GM12891 (cell line): ENCODE results near the gene GADD45B.

Source experiments
- DNase-seq: peaks from one replicate; pipeline ENCODE4 v3.0.0; 2011; ENCODE audit warnings: low spot score; ENCODE audit not compliant: insufficient read length
- FAIRE-seq: peaks from 2 replicates; lab custom pipeline; 2011; peaks lifted over from hg19 to GRCh38; lab: Jason Lieb, UNC
- PAX5 ChIP-seq: IDR thresholded peaks from 2 replicates; pipeline ENCODE4 v1.6.1; 2011; ENCODE audit warnings: low read length, moderate library complexity, mild to moderate bottlenecking; ENCODE audit not compliant: insufficient read depth, severe bottlenecking
- POLR2A ChIP-seq: IDR thresholded peaks from 2 replicates; pipeline ENCODE4 v1.6.1; 2011; ENCODE audit warnings: low read depth, low read length, control low read depth
- POLR2AphosphoS5 ChIP-seq: IDR thresholded peaks from 2 replicates; pipeline ENCODE4 v1.6.1; 2011; ENCODE audit warnings: low read depth, low read length, control low read depth
- POU2F2 ChIP-seq: IDR thresholded peaks from 2 replicates; pipeline ENCODE4 v1.6.1; 2011; ENCODE audit warnings: low read depth, mild to moderate bottlenecking, control low read depth, low read length, moderate library complexity
- SPI1 ChIP-seq: IDR thresholded peaks from 2 replicates; pipeline ENCODE4 v1.6.1; 2011; ENCODE audit warnings: low read depth, low read length, control low read depth
- TAF1 ChIP-seq: IDR thresholded peaks from 2 replicates; pipeline ENCODE4 v1.6.1; 2011; ENCODE audit warnings: low read depth, low read length, control low read depth

GADD45B gene

DNA sequence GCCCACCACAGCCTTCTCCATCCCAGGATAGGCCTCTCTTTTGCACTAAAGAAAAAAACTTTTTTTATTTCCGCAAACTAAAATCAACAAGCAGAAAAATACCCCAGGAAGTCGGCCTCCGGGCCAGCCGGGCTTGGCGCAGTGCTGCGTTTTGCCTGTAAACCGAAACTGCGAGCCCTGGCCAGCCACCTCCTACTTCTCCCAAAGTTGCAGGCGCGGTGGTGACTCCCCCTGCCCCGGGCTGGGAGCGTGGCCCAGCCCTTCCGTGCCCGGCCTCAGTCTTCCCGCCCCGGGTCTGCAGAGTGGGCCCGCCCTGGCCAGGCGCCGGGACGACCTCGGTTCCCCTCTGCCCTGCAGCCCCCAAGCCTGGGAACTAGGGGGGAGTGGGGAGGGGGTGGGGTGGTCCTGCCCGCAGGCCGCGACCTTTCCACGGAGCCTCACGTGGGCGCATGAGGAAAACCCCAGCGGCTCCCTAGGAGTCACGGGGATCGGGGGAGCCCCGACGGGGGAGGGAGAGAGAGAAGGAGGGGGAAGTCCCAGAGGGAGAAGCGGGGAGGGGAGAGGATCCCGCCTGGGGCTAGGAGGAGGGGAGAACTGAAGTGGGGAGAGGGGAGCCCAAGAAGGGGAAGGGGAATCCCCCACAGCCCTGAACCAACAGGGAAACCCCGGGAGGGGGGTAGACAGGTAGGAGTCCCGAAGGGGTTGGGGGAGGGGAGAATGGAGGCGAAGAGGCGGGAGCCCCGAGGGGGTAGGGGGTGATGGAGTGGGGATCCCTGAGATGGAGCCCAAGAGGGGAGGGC, 3.0 kb downstream of the GADD45B start:
- FAIRE-seq: peak; percentile 58
- no peak for DNase-seq
- TF ChIP-seq PAX5 (no peak), TAF1 (peak; percentile 1; the same call in 1 of the 2 replicates), POLR2A (0 out of 2 replicates have a peak, but pooled peaks have one; percentile 8), SPI1 (peak; percentile 27; the same call in 1 of the 2 replicates)

- no peak for DNase-seq
- TF ChIP-seq PAX5 (no peak), POU2F2 (no peak), TAF1 (no peak), SPI1 (no peak), POLR2AphosphoS5 (no peak; the same call in 1 of the 2 replicates), POLR2A (no peak)
- FAIRE-seq: peak; percentile 38
Measured at GRCh38 chr19:2479556-2480194, 3.7 kb downstream of the GADD45B start.

DNA sequence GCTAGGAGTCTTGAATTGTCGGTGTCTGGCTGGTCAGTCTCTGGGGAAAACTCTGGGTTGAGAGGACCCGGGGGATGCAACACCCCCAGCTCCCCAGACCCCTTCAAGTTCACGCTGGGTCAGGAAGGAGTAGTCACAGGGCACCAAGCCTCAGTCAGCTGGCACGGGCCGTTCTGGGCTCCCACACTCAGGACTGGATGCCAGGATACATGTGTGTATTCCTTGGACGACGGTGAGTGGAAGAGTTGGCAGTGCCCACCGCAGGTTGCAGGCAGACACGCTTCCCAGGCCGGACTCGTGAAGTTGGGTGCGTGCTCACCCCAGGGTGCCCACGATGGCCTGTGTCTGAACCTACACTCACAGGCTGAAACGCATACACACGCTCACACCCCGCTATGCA, 5.5 kb downstream of the GADD45B start:
- no peak for FAIRE-seq

DNA sequence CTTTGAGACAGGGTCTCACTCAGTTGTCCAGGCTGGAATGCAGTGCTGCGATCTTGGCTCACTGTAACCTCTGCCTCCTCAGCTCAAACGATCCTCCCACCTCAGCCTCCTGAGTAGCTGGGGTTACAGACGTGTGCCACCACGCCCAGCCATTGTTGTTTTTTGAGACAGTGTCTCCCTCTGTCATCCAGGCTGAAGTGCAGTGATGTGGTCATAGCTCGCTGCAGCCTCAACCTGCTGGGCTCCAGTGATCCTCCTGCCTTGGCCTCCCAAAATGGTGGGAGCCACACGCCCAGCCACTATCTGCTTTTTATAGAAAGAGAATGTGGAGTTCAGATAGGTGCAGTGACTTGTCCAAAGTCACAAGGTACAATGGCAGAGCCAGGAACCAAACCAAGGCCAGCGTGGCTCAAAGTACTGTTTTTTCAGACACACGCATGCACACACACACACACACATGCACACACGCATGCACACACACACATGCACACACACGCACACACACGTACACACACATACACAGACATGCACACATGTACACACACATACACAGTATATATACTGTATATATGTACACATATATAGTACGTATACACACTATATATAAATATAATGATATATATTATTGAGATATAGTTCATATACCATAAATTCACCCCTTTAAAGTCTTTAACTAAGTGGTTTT, 6.6 kb downstream of the GADD45B start:
- FAIRE-seq (no peak), DNase-seq (no peak)
- TF ChIP-seq POU2F2: no peak
- TF ChIP-seq TAF1: no peak
- no peak for TF ChIP-seq PAX5
- TF ChIP-seq SPI1: no peak
- TF ChIP-seq POLR2A: no peak
- TF ChIP-seq POLR2AphosphoS5: no peak

More for the DNA sequence above, 5.5 kb downstream of the GADD45B start:
- DNase-seq: no peak
- TF ChIP-seq TAF1: no peak

GRCh38 chr19:2483084-2483483, 7.2 kb downstream of the GADD45B start:
- TF ChIP-seq POU2F2: no peak
- TF ChIP-seq TAF1: no peak
- TF ChIP-seq PAX5: no peak
- no peak for TF ChIP-seq POLR2A
- no peak for TF ChIP-seq SPI1
- no peak for TF ChIP-seq POLR2AphosphoS5
- DNase-seq (no peak), FAIRE-seq (no peak)

DNA sequence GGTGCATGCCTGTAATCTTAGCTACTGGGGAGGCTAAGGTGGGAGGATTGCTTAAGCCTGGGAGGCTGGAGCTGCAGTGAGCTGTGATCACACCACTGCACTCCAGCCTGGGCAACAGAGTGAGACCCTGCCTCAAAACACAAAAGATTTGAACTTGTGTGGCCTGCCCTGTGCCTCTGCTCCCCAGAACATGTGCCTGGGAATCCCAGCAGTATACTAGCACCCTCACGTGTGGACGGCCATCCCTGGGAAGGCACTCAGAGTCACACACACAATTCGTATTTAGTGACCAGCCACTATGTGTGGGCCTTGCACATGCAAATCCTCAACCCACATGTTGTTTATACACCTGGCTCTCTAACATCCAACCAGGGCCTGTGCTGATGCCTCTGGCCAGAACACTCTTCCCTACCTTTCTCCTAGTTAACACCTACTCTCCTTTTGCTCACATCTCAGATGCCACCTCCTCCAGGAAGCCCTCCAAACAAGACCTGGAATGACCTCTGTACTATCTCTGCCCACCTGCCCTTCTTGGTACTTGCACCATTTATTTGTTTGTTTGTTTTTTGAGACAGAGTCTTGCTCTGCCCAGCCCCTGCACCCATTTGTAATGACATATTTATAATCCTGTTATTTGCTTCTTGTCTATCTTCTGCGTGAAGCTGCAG, 7.7 kb downstream of the GADD45B start:
- DNase-seq (no peak), FAIRE-seq (peak; percentile 5)
- TF ChIP-seq SPI1 (no peak), POLR2AphosphoS5 (no peak), PAX5 (no peak), POLR2A (no peak), POU2F2 (0 out of 2 replicates have a peak, but pooled peaks have one; percentile 51)

DNA sequence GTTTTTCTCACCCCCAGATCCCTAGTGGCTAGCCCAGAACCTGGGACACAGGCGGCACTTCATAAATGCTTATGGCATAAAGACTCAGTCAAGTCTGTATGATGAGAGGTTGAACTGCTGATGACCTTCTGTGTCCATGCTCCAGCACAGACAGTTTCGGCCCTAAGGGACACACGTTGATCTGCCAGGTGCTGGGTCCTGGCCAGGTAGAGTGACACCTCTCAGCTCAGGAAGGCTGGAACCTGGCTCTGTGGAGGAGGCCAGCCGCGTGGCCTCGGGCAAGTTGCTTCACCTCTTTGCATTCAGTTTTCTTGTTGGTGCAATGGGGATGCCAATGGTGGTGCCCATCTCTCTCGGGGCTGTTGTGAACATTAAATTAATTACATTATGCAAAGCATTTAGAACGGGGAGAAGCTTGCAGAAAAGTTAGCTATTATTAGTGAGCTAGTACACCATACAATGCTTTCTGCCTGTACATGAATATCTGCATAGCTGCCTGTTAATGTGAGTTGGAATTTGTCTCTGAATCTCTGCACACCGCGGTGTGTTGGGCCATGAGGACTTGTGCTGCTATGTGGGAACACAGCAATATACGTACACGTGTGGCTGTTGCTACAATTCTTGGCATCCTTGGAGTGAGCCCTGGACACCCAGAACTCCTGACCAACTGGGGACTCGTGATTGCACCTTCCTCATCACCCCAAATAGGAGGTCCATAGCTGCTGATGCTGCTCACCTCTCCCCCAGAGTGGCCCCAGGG, 8.4 kb downstream of the GADD45B start:
- DNase-seq: no peak
- no peak for FAIRE-seq
- no peak for TF ChIP-seq POU2F2
- TF ChIP-seq POLR2A: no peak
- no peak for TF ChIP-seq SPI1
- no peak for TF ChIP-seq PAX5
- no peak for TF ChIP-seq POLR2AphosphoS5
- no peak for TF ChIP-seq TAF1

DNA sequence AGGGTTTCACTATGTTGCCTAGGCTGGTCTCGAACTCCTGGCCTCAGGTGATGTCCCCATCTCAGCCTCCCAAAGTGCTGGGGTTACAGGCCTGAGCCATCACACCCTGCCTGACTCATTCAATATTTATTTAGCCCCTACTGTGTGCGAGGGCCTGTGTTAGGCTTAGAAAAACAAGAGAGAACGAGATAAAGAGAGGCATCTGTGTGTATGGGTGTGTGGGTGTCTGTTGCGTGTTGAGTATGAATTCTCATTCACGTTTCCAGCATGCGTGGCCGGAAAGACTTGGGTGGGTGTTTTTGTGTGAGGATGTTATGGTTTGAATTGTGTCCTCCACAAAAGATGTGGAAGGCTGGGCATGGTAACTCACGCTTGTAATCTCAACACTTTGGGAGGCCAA, 9.5 kb downstream of the GADD45B start:
- DNase-seq (no peak), FAIRE-seq (no peak)
- TF ChIP-seq PAX5: no peak
- TF ChIP-seq POU2F2: no peak
- TF ChIP-seq SPI1: no peak
- TF ChIP-seq POLR2A: no peak
- no peak for TF ChIP-seq POLR2AphosphoS5
- no peak for TF ChIP-seq TAF1
